GM19328 (cell line): ENCODE data around the gene ZNF609.

Experiments used
- ATAC-seq: cut with Tn5 transposase; IDR thresholded peaks from one replicate; pipeline ENCODE4 v1.9.1; 2021; ENCODE audit warnings: mild to moderate bottlenecking, moderate library complexity; ENCODE audit not compliant: unreplicated experiment

Gene ZNF609

GRCh38 chr15:64717130-64717529 lies 256.8 kb downstream of the ZNF609 start:
- ATAC-seq: no peak

- ATAC-seq: no peak
Observed at GRCh38 chr15:64717735-64718495, 257.5 kb downstream of the ZNF609 start.

- ATAC-seq: no peak
Observed at GRCh38 chr15:64720188-64720587, 259.8 kb downstream of the ZNF609 start.

- ATAC-seq: no peak
Observed at GRCh38 chr15:64730151-64730550, 269.8 kb downstream of the ZNF609 start.

GRCh38 chr15:64731012-64731804 lies 270.8 kb downstream of the ZNF609 start:
- no peak for ATAC-seq

GRCh38 chr15:64731805-64732151 lies 271.4 kb downstream of the ZNF609 start:
- ATAC-seq: no peak

- ATAC-seq: no peak
Observed at GRCh38 chr15:64732156-64732860, 271.9 kb downstream of the ZNF609 start.
